ENCODE results near the gene NLK.

- TF ChIP-seq TAF1 (IDR thresholded peaks at IDR 0.05; ENCODE audit: borderline replicate concordance, low read depth, low read length) = no peak
- no peak for TF ChIP-seq POLR2A (IDR thresholded peaks at IDR 0.05; ENCODE audit: low read depth, low read length)
- no peak for TF ChIP-seq POLR2AphosphoS5 (IDR thresholded peaks at IDR 0.05; ENCODE audit: low read depth, low read length)
Measured at GRCh38 chr17:28072936-28073533, 30.6 kb downstream of the NLK start.

Data from GM12892 (cell line).